ENCODE data around the gene EIF4A2.
A peak's percentile ranks its signal among the peaks of the same experiment; 100 is the strongest.
"Not testable (repeated sequence)": the region's sequence is repeated elsewhere in the genome, so short reads cannot be mapped to it uniquely, and the experiment has no call there.

Gene EIF4A2

GRCh38 chr3:186822388-186822759 lies 39.0 kb downstream of the EIF4A2 start:
- DNase-seq = not testable (repeated sequence)

GRCh38 chr3:186823386-186823785 lies 40.0 kb downstream of the EIF4A2 start:
- DNase-seq = no peak

GRCh38 chr3:186824430-186825139 lies 41.2 kb downstream of the EIF4A2 start:
- DNase-seq = peak; percentile 13

- no peak for DNase-seq
Measured at GRCh38 chr3:186825294-186825821, 42.0 kb downstream of the EIF4A2 start.

- no peak for DNase-seq
Measured at GRCh38 chr3:186825872-186826409, 42.6 kb downstream of the EIF4A2 start.

GRCh38 chr3:186826410-186826975 lies 43.1 kb downstream of the EIF4A2 start:
- DNase-seq = no peak

GRCh38 chr3:186826976-186827857 lies 43.8 kb downstream of the EIF4A2 start:
- DNase-seq = peak; percentile 85

- DNase-seq = no peak
Measured at GRCh38 chr3:186828340-186828739, 45.0 kb downstream of the EIF4A2 start.

- no peak for DNase-seq
Measured at GRCh38 chr3:186831798-186832197, 48.4 kb downstream of the EIF4A2 start.

GRCh38 chr3:186832276-186832675 lies 48.9 kb downstream of the EIF4A2 start:
- no peak for DNase-seq
